GM21515 (cell line): ENCODE data around the gene SLC44A5.
A peak's percentile ranks its signal among the peaks of the same experiment; 100 is the strongest.
"Not testable (repeated sequence)": the region's sequence is repeated elsewhere in the genome, so short reads cannot be mapped to it uniquely, and the experiment has no call there.

Experiments used
- ATAC-seq: cut with Tn5 transposase; IDR thresholded peaks from one replicate; pipeline ENCODE4 v1.9.1; 2021; ENCODE audit not compliant: unreplicated experiment

SLC44A5 gene

GRCh38 chr1:75292013-75292412 is 318.9 kb downstream of the SLC44A5 start:
- ATAC-seq, result no peak

DNA sequence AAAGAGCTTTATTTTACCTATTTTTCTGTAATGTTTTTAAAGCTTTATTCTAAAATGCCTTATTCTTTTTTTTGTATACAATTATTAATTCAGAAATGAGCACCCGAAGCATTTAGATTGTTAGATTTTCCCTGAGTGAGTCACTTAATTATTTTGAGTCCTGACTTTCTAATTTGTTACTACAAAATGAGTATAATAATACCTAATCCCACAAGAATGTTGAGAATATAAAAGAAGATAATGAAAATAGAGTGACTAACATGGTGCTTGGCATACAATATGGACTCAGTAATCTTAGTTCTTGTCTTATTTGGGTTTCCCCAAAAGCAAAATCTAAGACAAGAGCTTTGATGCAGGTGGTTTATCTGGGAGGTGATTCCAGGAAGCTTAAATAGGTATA is 334.5 kb downstream of the SLC44A5 start:
- ATAC-seq, result no peak

GRCh38 chr1:75275631-75276030 is 335.3 kb downstream of the SLC44A5 start:
- no peak for ATAC-seq

DNA sequence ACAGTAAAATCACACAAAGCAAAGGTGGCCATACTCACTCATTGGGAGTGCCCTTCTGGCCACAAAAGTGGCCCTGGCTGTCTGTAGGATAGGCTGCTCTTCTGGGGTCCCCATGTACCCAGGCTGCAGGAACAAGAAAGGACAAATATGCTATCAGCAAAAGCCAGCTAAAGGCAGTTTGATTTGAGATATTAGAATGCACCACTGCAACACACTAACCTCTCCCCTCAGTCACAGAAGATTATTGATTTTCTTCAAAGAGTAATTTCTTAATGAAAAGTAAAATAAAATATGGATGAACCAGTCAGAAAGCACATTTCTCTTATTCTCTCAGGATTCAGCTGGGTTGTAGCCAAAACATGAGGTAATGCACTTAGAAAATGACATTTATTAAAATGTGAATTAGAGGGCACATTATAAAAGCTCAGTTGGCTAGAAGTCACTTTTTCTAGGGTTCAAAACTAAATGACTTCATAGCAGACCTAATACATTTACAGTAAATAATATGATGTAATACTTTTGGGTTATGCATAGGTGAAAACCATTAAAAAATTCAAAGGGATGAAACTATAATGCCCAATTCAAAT is 335.9 kb downstream of the SLC44A5 start:
- ATAC-seq, result no peak

GRCh38 chr1:75273110-75273509 is 337.8 kb downstream of the SLC44A5 start:
- no peak for ATAC-seq

GRCh38 chr1:75265792-75266191 is 345.1 kb downstream of the SLC44A5 start:
- peak; percentile 84 for ATAC-seq

- no peak for ATAC-seq
These were observed 346.8 kb downstream of the SLC44A5 start for GRCh38 chr1:75264112-75264511.

- ATAC-seq, result not testable (repeated sequence)
These were observed 347.3 kb downstream of the SLC44A5 start for GRCh38 chr1:75263616-75264015.

DNA sequence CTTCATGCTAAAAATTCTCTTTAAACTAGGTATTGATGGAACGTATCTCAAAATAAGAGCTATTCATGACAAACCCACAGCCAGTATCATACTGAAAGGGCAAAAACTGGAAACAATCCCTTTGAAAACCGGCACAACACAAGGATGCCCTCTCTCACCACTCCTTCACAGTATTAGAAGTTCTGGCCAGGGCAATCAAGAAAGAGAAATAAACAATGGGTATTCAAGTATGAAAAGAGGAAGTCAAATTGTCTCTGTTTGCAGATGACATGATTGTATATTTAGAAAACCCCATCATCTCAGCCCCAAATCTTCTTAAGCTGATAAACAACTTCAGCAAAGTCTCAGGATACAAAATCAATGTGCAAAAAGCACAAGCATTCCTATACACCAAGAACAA is 349.0 kb downstream of the SLC44A5 start:
- not testable (repeated sequence) for ATAC-seq

GRCh38 chr1:75258351-75258750 is 352.6 kb downstream of the SLC44A5 start:
- no peak for ATAC-seq

DNA sequence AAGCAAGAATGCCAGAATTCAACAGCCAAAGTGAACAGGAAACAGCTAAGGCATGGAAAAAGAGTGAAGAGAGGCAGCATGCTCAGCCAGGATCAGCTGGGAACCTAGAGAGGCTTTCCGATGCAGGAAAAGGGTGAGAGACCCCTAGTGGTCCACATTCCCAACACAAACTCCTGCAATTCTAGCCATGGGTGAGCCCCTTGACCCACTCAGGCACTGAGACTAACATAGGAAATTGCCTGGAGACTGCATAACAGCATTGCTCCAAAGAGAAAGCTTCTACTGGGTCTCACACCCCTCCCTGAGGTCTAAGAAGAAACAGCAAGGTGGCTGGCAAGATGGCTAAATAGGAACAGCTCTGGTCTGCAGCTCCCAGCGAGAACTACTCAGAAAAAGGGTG is 353.5 kb downstream of the SLC44A5 start:
- ATAC-seq, result no peak

GRCh38 chr1:75250114-75250513 is 360.8 kb downstream of the SLC44A5 start:
- ATAC-seq, result not testable (repeated sequence)

DNA sequence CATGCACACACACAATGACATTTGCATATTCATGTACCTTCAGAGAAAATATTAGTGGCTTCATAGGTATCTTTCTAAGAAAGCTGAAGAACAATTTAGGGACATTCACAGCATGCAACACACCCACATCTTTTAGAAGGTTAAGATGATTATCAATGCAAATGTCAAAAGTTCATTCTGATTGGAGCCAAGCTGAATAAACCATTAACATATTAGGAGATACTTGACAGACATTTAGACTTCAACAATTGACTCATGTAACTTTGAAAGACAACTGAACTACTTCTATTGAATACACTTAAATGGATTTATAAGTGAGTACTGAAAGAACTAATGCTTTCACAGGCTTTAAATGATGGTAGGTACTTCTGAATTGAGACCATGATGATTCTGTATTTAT is 365.7 kb downstream of the SLC44A5 start:
- ATAC-seq, result no peak

DNA sequence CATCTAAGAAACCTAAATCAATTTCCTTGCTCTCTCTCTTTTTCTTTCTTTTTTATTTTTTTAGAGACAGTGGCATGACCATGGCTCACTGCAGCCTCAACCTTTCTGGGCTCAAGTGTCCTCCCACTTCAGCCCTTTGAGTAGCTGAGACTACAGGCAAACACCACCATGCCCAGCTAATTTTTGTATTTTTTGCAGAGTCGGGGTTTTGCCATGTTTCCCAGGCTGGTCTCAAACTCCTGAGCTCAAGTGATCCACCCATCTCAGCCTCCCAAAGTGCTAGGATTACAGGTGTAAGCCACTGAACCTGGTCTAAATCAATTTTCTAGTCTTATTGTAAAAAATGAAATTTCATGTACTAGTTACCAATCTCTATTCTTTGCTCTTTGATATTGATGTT is 367.8 kb downstream of the SLC44A5 start:
- ATAC-seq, result no peak

GRCh38 chr1:75237316-75237715 is 373.6 kb downstream of the SLC44A5 start:
- no peak for ATAC-seq

DNA sequence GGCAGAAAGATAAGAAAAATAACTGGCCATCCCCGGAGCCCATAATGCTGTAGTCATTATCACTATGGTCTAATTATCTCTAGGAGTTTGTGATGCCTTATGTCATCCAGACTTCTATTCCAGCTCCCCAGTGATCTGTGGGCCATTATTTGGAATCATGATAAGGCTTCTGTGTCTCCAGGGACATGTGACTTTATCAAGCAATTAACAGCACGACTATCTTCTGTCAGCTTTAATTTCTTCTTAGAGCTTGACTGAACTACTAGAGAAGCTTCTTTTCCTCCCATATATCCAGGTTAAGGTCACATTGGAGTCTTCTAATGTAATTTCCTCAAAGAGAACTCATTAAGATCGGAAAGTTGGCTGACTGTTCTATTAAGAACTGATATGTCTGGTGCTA is 376.4 kb downstream of the SLC44A5 start:
- no peak for ATAC-seq

GRCh38 chr1:75233302-75233929 is 377.5 kb downstream of the SLC44A5 start:
- peak; percentile 97 for ATAC-seq

DNA sequence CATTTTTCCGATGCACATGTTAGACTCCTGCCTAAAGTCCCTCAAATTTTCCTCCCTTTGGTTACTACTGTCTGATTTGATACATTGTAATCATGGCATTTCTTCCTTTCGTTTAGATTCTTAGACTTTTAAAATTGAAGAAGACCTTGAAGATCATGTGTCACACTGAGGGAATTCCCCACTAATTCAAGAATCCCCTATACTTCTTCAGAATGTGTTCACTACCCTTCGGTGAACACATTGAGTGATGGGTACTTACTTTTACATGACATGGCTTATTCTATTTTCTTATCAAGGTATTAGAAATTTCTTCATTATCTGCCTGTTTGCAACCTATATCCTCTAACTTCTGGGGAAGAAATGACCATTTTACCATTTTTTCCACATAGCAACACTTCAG is 390.8 kb downstream of the SLC44A5 start:
- ATAC-seq, result no peak

DNA sequence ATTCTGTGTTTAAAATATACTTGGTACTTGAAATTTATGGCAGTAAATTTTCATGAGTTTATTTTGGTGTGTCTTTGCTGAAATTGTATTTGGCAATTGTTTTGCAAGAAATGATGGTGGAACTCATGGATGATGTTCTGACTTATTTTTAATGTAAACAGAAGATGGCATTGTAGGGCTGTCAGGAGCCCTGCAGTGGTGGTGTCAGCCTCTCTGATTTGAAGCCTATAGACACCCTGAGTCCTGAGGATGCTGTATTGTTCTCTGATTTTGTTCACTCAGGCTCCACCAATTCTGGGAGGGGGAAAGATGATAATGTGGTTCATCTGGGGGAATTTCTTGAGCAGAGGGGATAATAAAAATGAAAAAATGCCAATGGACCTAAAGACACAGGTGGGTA is 396.9 kb downstream of the SLC44A5 start:
- no peak for ATAC-seq

DNA sequence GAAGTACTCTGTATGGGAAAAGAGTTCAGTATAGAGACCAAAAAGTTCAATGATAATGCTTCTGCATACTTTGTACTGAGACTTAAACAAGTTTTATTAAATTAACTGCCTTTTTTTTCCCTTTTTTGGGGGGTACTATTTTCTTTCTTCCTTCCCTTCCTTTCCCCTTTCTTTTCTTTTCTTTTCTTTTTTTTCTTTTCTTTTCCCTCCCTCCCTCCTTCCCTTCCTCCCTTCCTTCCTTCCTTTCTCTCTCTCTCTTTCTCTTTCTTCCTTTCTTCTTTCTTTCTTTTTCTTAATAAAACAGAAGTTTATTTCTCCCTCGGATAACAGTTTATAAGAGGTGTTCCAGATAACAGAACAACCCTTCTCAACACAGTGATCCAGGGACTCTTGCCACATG is 399.3 kb downstream of the SLC44A5 start:
- ATAC-seq, result no peak

DNA sequence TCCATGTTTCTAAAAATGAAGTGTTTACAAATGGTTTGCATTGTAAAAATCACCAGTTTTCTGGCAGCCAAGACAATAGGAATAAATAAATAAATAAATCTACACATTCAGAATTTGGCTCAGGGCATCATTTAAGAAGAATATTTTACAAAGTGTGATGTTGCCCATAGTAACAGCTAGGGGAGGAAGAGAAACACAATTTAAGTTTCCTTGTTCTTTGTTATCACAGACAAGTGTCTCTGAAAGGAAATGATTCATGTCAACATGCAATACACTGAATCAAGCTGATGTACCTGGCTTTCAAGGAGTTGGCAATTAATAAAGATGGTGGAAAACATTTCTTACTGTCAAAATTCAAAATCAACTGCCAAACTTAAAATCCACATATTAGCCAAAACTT is 402.1 kb downstream of the SLC44A5 start:
- no peak for ATAC-seq

- ATAC-seq, result peak; percentile 92
These were observed 407.3 kb downstream of the SLC44A5 start for GRCh38 chr1:75203415-75204277.
